Measurements from ENCODE around the gene AHRR.
"Not testable (repeated sequence)": the region's sequence is repeated elsewhere in the genome, so short reads cannot be mapped to it uniquely, and the experiment has no call there.

Gene AHRR

DNA sequence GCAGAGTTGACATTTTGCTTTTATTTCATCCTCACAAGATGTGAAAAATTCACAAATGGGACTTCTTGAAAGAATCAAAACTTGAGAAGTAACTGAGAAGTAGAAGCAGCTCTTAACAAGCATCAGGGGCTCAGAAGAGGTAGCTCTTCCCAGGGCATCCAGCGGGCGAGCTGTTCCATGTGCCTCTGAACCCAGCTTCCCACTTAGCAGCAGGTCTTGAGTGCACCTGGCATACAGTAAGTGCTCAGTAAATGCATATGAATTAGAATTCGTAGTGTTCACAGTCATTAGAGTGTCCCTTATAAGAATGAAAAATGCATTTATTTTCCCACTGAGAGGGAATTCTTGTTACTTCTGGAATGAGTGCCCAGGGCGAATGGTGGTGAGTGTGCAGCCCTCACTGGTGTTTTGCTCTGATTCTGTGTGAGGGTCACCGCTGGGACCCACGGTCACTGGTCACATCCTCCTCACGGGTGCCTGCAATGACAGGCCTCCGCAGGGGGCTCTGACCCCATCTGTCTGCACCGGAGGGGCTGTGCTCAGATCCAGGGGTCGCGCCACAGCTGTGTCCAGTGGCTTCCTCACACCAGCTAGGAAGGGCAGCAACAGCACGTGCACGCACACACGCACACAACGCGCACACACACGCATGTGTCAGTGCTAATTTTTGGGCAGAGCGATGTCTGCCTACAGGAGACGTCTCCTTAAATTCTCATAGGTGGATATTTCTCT is 148.4 kb downstream of the AHRR start:
- DNase-seq (ENCODE audit: low read depth): no peak
- H3K4me3 ChIP-seq (ENCODE audit: low read depth, low read length): no peak overlapping the region
- TF ChIP-seq, protein P1, sequence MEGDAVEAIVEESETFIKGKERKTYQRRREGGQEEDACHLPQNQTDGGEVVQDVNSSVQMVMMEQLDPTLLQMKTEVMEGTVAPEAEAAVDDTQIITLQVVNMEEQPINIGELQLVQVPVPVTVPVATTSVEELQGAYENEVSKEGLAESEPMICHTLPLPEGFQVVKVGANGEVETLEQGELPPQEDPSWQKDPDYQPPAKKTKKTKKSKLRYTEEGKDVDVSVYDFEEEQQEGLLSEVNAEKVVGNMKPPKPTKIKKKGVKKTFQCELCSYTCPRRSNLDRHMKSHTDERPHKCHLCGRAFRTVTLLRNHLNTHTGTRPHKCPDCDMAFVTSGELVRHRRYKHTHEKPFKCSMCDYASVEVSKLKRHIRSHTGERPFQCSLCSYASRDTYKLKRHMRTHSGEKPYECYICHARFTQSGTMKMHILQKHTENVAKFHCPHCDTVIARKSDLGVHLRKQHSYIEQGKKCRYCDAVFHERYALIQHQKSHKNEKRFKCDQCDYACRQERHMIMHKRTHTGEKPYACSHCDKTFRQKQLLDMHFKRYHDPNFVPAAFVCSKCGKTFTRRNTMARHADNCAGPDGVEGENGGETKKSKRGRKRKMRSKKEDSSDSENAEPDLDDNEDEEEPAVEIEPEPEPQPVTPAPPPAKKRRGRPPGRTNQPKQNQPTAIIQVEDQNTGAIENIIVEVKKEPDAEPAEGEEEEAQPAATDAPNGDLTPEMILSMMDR (IDR thresholded peaks at IDR 0.05; ENCODE audit: control insufficient read depth, extremely low read depth, insufficient read depth): no peak

DNA sequence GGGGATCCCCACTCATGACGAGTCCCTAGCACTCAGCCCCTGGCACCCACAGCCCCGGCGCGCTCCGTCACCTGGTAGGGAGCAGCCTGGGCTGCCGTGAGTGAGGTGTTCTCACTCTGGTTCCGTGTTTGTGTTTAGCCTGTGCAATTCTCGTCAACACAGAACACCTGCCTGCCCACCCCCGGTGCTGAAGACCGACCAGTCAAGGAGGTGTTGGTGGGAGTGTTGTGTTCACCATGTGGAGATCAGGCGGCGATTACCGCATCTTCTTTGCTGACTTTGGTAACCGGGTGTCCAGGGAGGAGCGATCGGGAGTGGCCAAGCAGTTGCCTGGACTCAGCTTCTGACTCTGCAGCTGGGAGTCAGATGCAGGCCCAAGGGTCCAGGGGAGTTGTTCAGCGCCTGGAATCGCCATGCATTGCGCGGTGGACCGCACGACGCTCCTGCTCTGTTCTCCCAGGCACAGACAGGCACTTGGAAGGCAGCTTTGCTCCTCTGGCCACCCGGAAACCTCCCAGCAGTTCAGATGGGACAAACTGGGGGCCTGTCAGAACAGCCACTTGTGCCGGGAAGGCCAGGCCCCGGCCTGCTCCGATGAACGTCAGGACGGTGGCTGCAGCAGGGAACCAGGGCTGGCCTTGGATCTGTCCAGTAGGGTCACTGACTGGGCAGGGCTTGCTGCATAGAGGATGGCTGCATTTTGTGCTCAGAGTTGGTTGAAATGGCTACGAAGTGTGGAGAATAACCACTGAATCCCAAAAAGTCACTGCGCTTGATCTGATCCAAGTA is 149.6 kb downstream of the AHRR start:
- TF ChIP-seq, protein P1 (IDR thresholded peaks at IDR 0.05; ENCODE audit: control insufficient read depth, extremely low read depth, insufficient read depth): no peak
- no peak for DNase-seq (ENCODE audit: low read depth)
- peak overlapping the region; percentile 88 for H3K4me3 ChIP-seq (ENCODE audit: low read depth, low read length)

DNA sequence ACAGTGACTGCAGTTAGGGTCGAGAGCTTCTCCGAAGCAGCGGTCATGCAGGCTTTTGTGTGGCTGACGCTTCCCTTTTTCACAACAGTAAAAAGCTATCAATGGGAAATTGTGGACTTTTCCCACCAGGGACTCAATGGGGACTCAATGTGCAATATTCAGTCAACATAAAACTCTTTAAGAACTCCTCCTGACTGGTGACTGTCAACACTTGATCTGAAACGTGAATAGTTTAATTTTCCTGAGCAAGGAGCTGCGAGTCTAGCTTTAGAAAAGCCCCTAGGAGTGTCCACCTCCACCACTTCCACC is 150.2 kb downstream of the AHRR start:
- H3K4me3 ChIP-seq (ENCODE audit: low read depth, low read length): peak overlapping the region; percentile 88
- TF ChIP-seq, protein P1 (IDR thresholded peaks at IDR 0.05; ENCODE audit: control insufficient read depth, extremely low read depth, insufficient read depth): no peak
- no peak for DNase-seq (ENCODE audit: low read depth)

DNA sequence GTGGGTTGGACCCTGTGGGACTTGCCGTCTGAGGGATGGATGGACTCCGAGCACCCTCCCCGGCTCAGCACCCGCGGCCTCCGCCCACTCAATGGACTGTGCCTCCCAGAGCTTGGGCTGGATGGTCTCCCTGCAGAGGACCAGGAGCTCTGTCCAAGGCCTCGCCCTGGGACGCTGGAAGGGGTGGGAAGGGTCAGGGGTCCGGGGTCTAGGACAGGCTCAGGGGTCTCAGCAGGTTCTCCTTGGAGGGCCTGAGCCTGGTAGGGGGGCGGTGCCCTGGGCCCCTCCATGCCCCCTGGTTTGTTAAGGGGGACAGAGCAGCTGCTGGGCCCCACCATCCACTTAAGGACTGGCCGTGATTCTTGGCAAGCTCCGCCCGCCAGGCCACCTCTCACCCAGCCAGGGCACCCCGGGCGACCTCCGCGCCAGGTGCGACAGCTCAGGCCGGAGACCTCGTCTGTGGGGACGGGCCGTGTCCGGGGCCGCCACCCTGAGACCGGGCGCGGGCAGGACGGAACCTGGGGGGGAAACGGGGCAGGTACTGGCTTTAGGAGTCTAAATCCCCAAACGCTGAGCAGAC is 150.7 kb downstream of the AHRR start:
- DNase-seq (ENCODE audit: low read depth): no peak
- TF ChIP-seq, protein P1 (IDR thresholded peaks at IDR 0.05; ENCODE audit: control insufficient read depth, extremely low read depth, insufficient read depth): no peak
- peak overlapping the region; percentile 88 for H3K4me3 ChIP-seq (ENCODE audit: low read depth, low read length)

DNA sequence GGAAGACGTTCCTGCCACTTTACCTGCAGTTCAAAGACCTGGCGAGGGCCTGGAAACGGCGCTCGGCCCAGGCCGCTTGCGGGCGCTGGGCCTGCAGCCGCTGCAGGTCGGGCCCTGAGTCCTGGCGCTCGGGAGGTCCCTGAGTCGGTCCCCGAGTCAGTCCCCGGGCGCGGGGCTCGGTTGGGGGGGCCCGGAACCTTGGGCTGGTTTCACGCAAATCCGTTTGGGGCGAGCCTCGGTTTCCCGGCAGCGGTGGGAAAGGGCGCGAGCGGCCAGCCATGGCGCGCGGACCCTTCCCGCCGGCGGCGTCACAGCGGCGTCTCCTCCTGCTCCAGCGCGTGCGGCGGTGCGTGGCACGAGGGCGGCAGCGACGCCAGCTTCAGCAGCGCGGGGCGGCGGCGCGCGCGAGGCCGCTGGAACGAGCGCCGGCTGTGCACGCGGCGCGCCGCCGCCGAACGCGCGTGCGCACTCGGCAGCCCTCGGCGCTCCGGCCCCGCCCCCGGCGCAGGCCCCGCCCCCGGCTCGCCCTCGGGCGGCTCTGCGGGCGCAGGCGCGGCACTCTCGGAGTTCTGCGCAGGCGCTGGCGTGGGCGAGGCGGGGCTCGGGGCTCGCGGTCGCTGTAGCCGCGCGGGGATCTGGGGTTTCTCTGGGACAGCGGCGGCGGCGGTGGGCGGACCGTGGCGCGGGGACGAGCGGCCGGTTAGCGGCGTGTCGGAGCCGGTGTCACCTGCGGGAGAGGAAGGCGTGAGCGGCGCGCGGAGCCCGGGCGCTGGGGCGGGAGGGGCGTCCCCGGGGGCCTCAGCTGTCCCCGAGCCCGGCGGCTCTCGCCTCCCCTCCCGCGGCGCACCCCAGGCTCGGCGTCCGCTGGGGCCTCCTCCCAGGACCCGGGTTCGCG is 151.4 kb downstream of the AHRR start:
- TF ChIP-seq, protein P1 (IDR thresholded peaks at IDR 0.05; ENCODE audit: control insufficient read depth, extremely low read depth, insufficient read depth): no peak
- DNase-seq (ENCODE audit: low read depth): no peak
- peak overlapping the region; percentile 88 for H3K4me3 ChIP-seq (ENCODE audit: low read depth, low read length)

DNA sequence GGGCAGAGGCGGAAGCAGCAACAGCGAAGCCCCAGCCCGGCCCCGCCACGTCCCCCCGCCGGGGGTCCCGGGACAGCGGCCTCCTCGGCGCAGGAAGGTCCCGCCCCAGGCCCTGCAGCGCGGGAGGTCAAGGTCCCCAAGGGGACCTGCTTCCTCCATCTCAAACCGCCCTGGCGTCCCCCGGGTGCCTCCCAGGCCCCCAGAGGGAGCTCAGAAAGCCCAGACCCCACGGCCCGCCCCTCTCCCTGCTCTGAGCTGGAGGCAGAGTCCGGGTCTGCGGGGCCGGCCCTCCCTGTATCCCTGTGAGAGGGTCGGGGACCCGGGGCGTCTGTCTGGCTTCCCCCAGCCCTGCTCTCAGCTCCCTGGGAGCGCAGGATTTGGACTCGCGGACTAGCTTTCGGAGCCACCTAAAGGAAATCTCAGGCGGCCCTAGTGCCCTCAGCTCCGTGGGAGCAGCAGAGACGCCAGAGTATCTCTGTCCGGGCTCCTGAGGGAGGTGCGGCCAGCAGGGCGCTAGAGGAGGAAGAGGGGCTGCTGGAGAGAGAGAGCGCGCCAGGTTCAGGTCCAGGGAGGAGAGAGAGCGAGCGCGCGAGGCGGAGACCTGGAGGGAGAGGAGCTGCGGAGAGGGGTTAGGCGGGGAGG is 152.2 kb downstream of the AHRR start:
- DNase-seq (ENCODE audit: low read depth): no peak

DNA sequence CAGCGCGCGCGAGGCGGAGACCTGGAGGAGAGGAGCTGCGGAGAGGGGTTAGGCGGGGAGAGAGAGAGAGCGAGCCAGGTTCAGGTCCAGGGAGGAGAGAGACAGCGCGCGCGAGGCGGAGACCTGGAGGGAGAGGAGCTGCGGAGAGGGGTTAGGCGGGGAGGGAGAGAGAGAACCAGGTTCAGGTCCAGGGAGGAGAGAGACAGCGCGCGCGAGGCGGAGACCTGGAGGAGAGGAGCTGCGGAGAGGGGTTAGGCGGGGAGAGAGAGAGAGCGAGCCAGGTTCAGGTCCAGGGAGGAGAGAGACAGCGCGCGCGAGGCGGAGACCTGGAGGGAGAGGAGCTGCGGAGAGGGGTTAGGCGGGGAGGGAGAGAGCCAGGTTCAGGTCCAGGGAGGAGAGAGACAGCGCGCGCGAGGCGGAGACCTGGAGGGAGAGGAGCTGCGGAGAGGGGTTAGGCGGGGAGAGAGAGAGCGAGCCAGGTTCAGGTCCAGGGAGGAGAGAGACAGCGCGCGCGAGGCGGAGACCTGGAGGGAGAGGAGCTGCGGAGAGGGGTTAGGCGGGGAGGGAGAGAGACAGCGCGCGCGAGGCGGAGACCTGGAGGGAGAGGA is 152.8 kb downstream of the AHRR start:
- not testable (repeated sequence) for DNase-seq (ENCODE audit: low read depth)

More for the DNA sequence above, 152.2 kb downstream of the AHRR start:
- H3K4me3 ChIP-seq (ENCODE audit: low read depth, low read length): peak overlapping the region; percentile 80
- TF ChIP-seq, protein P1 (IDR thresholded peaks at IDR 0.05; ENCODE audit: control insufficient read depth, extremely low read depth, insufficient read depth): no peak

More for the DNA sequence above, 152.8 kb downstream of the AHRR start:
- peak overlapping the region; percentile 80 for H3K4me3 ChIP-seq (ENCODE audit: low read depth, low read length)

Data from LNCaP clone FGC (cell line).